ENCODE data around the gene SMKR1.
A peak's percentile ranks its signal among the peaks of the same experiment; 100 is the strongest.

The SMKR1 gene

DNA sequence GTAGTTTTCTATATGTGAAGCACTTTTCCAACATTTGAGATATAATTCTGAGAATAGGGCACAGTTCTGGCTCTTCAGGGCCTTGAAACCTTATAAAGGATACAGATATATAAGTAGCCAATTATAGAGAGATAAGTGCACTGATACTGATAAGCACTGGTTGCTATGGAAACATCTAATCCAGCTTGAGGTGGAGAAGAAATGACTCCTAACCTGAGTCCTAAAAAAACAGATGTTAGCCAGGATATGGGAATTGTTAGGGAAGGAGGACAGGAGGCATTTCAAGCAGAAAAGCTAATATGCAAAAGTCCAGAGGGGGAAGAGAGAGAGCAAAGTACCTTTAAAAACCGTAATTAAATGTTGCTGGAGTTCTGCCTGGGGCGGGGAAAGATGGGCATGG is 37.3 kb upstream of the SMKR1 start:
- Histone ChIP-seq H3K4me2 (ENCODE audit: insufficient read depth, low read length) (no peak overlapping the region), H3K4me1 (ENCODE audit: insufficient read depth, low read length) (no peaks in the 10 kb centered on the region), H3K79me2 (ENCODE audit: insufficient read depth, low read length) (no peaks in the 10 kb centered on the region), H2AFZ (ENCODE audit: low read depth, low read length) (no peak overlapping the region), H3K9ac (ENCODE audit: low read depth, low read length) (no peak overlapping the region), H3K27me3 (ENCODE audit: insufficient read depth, low read length, poor library complexity) (no peaks in the 10 kb centered on the region), H3K27ac (ENCODE audit: low read length) (no peak overlapping the region), H4K20me1 (ENCODE audit: insufficient read depth, low read length) (no peaks in the 10 kb centered on the region), H3K36me3 (ENCODE audit: insufficient read depth, low read length) (peaks cover 17% of the 10 kb centered on the region; the same call in 1 of the 2 replicates), H3K9me3 (ENCODE audit: insufficient read depth, low read length, severe bottlenecking) (no peaks in the 10 kb centered on the region), H3K4me3 (ENCODE audit: low read depth in 1 of 2, low read length in 2 of 2) (no peak overlapping the region)
- no peak for TF ChIP-seq EZH2 (IDR thresholded peaks at IDR 0.05; ENCODE audit: borderline replicate concordance, low read depth, low read length, severe bottlenecking)
- no peak for TF ChIP-seq CTCF (IDR thresholded peaks at IDR 0.05; ENCODE audit: borderline replicate concordance, extremely low read depth, low read length, poor library complexity, severe bottlenecking)
- DNase-seq = no peak
- ATAC-seq (ENCODE audit: insufficient read depth, low read depth) = no peak

DNA sequence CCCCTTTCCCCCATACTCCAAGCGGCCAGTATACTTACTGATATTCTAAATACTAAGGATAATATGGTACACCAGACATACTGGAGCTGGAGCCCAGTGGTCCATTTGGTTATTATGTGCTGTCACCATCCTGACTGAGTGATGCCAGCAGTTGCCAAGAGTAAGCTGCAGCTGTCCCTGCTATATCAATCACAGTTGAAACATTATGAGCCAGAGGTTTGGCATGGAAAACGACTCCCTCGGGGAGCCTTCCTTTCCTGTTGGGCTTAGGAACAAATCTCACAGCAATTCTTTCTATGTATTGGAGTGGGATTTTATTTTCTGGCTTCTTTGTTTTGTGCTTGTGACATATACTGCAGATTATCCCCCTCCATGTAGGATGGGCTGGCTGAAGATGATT is 35.5 kb upstream of the SMKR1 start:
- Histone ChIP-seq H3K27me3 (ENCODE audit: insufficient read depth, low read length, poor library complexity) (no peaks in the 10 kb centered on the region), H3K4me2 (ENCODE audit: insufficient read depth, low read length) (no peak overlapping the region), H3K27ac (ENCODE audit: low read length) (no peak overlapping the region), H3K4me1 (ENCODE audit: insufficient read depth, low read length) (no peaks in the 10 kb centered on the region), H3K79me2 (ENCODE audit: insufficient read depth, low read length) (no peaks in the 10 kb centered on the region), H3K36me3 (ENCODE audit: insufficient read depth, low read length) (peaks cover 12% of the 10 kb centered on the region; the same call in 1 of the 2 replicates), H4K20me1 (ENCODE audit: insufficient read depth, low read length) (no peaks in the 10 kb centered on the region), H3K9me3 (ENCODE audit: insufficient read depth, low read length, severe bottlenecking) (no peaks in the 10 kb centered on the region), H3K4me3 (ENCODE audit: low read depth in 1 of 2, low read length in 2 of 2) (no peak overlapping the region), H2AFZ (ENCODE audit: low read depth, low read length) (no peak overlapping the region), H3K9ac (ENCODE audit: low read depth, low read length) (no peak overlapping the region)
- ATAC-seq (ENCODE audit: insufficient read depth, low read depth) (no peak), DNase-seq (no peak)
- no peak for TF ChIP-seq EZH2 (IDR thresholded peaks at IDR 0.05; ENCODE audit: borderline replicate concordance, low read depth, low read length, severe bottlenecking)
- TF ChIP-seq CTCF (IDR thresholded peaks at IDR 0.05; ENCODE audit: borderline replicate concordance, extremely low read depth, low read length, poor library complexity, severe bottlenecking) = no peak

GRCh38 chr7:129468087-129468486 is 34.2 kb upstream of the SMKR1 start:
- no peak overlapping the region for H2AFZ ChIP-seq (ENCODE audit: low read depth, low read length)
- H3K9ac ChIP-seq (ENCODE audit: low read depth, low read length) = no peak overlapping the region
- H3K9me3 ChIP-seq (ENCODE audit: insufficient read depth, low read length, severe bottlenecking) = no peaks in the 10 kb centered on the region
- H4K20me1 ChIP-seq (ENCODE audit: insufficient read depth, low read length) = no peaks in the 10 kb centered on the region
- H3K79me2 ChIP-seq (ENCODE audit: insufficient read depth, low read length) = no peaks in the 10 kb centered on the region
- peaks cover 4% of the 10 kb centered on the region; the same call in 1 of the 2 replicates for H3K36me3 ChIP-seq (ENCODE audit: insufficient read depth, low read length)
- no peak for TF ChIP-seq CTCF (IDR thresholded peaks at IDR 0.05; ENCODE audit: borderline replicate concordance, extremely low read depth, low read length, poor library complexity, severe bottlenecking)
- no peak for TF ChIP-seq EZH2 (IDR thresholded peaks at IDR 0.05; ENCODE audit: borderline replicate concordance, low read depth, low read length, severe bottlenecking)
- no peaks in the 10 kb centered on the region for H3K4me1 ChIP-seq (ENCODE audit: insufficient read depth, low read length)
- no peak overlapping the region for H3K27ac ChIP-seq (ENCODE audit: low read length)
- no peak overlapping the region for H3K4me3 ChIP-seq (ENCODE audit: low read depth in 1 of 2, low read length in 2 of 2)
- H3K27me3 ChIP-seq (ENCODE audit: insufficient read depth, low read length, poor library complexity) = no peaks in the 10 kb centered on the region
- DNase-seq (no peak), ATAC-seq (ENCODE audit: insufficient read depth, low read depth) (no peak)
- no peak overlapping the region for H3K4me2 ChIP-seq (ENCODE audit: insufficient read depth, low read length)

GRCh38 chr7:129468547-129468946 is 33.8 kb upstream of the SMKR1 start:
- H3K27me3 ChIP-seq (ENCODE audit: insufficient read depth, low read length, poor library complexity) = no peaks in the 10 kb centered on the region
- H3K4me3 ChIP-seq (ENCODE audit: low read depth in 1 of 2, low read length in 2 of 2) = no peak overlapping the region
- DNase-seq (no peak), ATAC-seq (ENCODE audit: insufficient read depth, low read depth) (peak; percentile 55; the same call in 2 of the 3 replicates)
- H3K27ac ChIP-seq (ENCODE audit: low read length) = no peak overlapping the region
- H2AFZ ChIP-seq (ENCODE audit: low read depth, low read length) = no peak overlapping the region
- no peaks in the 10 kb centered on the region for H3K4me1 ChIP-seq (ENCODE audit: insufficient read depth, low read length)
- H3K36me3 ChIP-seq (ENCODE audit: insufficient read depth, low read length) = peaks cover 3% of the 10 kb centered on the region; the same call in 1 of the 2 replicates
- H3K9me3 ChIP-seq (ENCODE audit: insufficient read depth, low read length, severe bottlenecking) = no peaks in the 10 kb centered on the region
- no peaks in the 10 kb centered on the region for H3K79me2 ChIP-seq (ENCODE audit: insufficient read depth, low read length)
- no peak for TF ChIP-seq CTCF (IDR thresholded peaks at IDR 0.05; ENCODE audit: borderline replicate concordance, extremely low read depth, low read length, poor library complexity, severe bottlenecking)
- no peak for TF ChIP-seq EZH2 (IDR thresholded peaks at IDR 0.05; ENCODE audit: borderline replicate concordance, low read depth, low read length, severe bottlenecking)
- H4K20me1 ChIP-seq (ENCODE audit: insufficient read depth, low read length) = no peaks in the 10 kb centered on the region
- H3K4me2 ChIP-seq (ENCODE audit: insufficient read depth, low read length) = no peak overlapping the region
- H3K9ac ChIP-seq (ENCODE audit: low read depth, low read length) = no peak overlapping the region

Measured in DND-41 (cell line).